Sigmoid colon (tissue), 4 donors: ENCODE results near the gene TTC27.

Experiments
- CTCF ChIP-seq, 4 experiments: fragments of 450-650 bp in 3 of 4; fragments of 200-600 bp in 1 of 4; IDR thresholded peaks; one replicate each; pipeline ENCODE4 v1.5.1; 2016 to 2019; ENCODE audit warnings: antibody characterized with exemption in 4 of 4, mild to moderate bottlenecking in 3 of 4, moderate library complexity in 2 of 4
- EP300 ChIP-seq, 4 donors: sonication (generic); formaldehyde crosslinking; IDR thresholded peaks; one replicate each; pipeline ENCODE4 v1.6.1; 2017; ENCODE audit warnings: antibody characterized with exemption in 4 of 4
- POLR2A ChIP-seq, 2 donors: fragments of 450-650 bp; IDR thresholded peaks; one replicate each; pipeline ENCODE4 v1.6.1; 2016; ENCODE audit warnings: antibody characterized with exemption in 2 of 2, mild to moderate bottlenecking in 2 of 2, moderate library complexity in 2 of 2
- POLR2AphosphoS5 ChIP-seq, 4 donors: sonication (generic); formaldehyde crosslinking; IDR thresholded peaks; one replicate each; pipeline ENCODE4 v1.6.1; 2017; ENCODE audit warnings: antibody characterized with exemption in 4 of 4

- TF ChIP-seq CTCF (IDR thresholded peaks at IDR 0.05): no peak
- no peak for TF ChIP-seq POLR2A (IDR thresholded peaks at IDR 0.05)
- TF ChIP-seq POLR2AphosphoS5 (IDR thresholded peaks at IDR 0.05): no peak
- TF ChIP-seq EP300 (IDR thresholded peaks at IDR 0.05): no peak
Observed at GRCh38 chr2:32732120-32732519, 104.3 kb downstream of the TTC27 start.
